Sigmoid colon (tissue), 7 donors: ENCODE data around the gene POLR2C. TPM values are rescaled to one million over a fixed set of nuclear protein-coding genes. Genes with fewer than 3 reads are reported as not detected.
A peak's percentile ranks its signal among the peaks of the same experiment; 100 is the strongest.

ENCODE experiments used
- DNase-seq: peaks from one replicate; pipeline ENCODE4 v3.0.0-alpha.2; 2019
- H3K27ac ChIP-seq, 4 donors: fragments of 200-600 bp; sonication (generic); one replicate each; pipeline ENCODE4 v1.5.1; 2016 to 2019; ENCODE audit warnings: mild to moderate bottlenecking in 1 of 4
- H3K27me3 ChIP-seq, 3 donors: fragments of 200-600 bp; sonication (generic); one replicate each; pipeline ENCODE4 v1.5.1; 2019; ENCODE audit warnings: mild to moderate bottlenecking in 1 of 3
- H3K36me3 ChIP-seq, 4 donors: fragments of 200-600 bp; sonication (generic); one replicate each; pipeline ENCODE4 v1.5.1; 2016 to 2019
- H3K4me1 ChIP-seq, 4 donors: fragments of 200-600 bp; sonication (generic); one replicate each; pipeline ENCODE4 v1.5.1; 2017 to 2019
- H3K4me3 ChIP-seq, 4 donors: fragments of 200-600 bp; sonication (generic); one replicate each; pipeline ENCODE4 v1.5.1; 2017 to 2019; ENCODE audit warnings: mild to moderate bottlenecking in 2 of 4, moderate library complexity in 1 of 4
- H3K9me3 ChIP-seq, 4 donors: fragments of 200-600 bp in 3 of 4; sonication (generic) in 3 of 4; one replicate each; pipeline versions ENCODE4 v1.5.1 to v1.6.1; 2013 to 2019
- CTCF ChIP-seq, 4 experiments: fragments of 450-650 bp in 3 of 4; fragments of 200-600 bp in 1 of 4; IDR thresholded peaks; one replicate each; pipeline ENCODE4 v1.5.1; 2016 to 2019; ENCODE audit warnings: antibody characterized with exemption in 4 of 4, mild to moderate bottlenecking in 3 of 4, moderate library complexity in 2 of 4
- EP300 ChIP-seq, 4 donors: sonication (generic); formaldehyde crosslinking; IDR thresholded peaks; one replicate each; pipeline ENCODE4 v1.6.1; 2017; ENCODE audit warnings: antibody characterized with exemption in 4 of 4
- POLR2A ChIP-seq, 2 donors: fragments of 450-650 bp; IDR thresholded peaks; one replicate each; pipeline ENCODE4 v1.6.1; 2016; ENCODE audit warnings: antibody characterized with exemption in 2 of 2, mild to moderate bottlenecking in 2 of 2, moderate library complexity in 2 of 2
- POLR2AphosphoS5 ChIP-seq, 4 donors: sonication (generic); formaldehyde crosslinking; IDR thresholded peaks; one replicate each; pipeline ENCODE4 v1.6.1; 2017; ENCODE audit warnings: antibody characterized with exemption in 4 of 4
- WGBS, 2 donors: extraction: QIAGEN DNeasy Blood & Tissue Kit; methylation state at CpG; one replicate each; pipeline ENCODE4 v1.1.7; 2013; 5-methylcytosine and 5-hydroxymethylcytosine counted together
- intact Hi-C: fragments of 100-400 bp; cut with DNase I; formaldehyde crosslinking; loops from one replicate; pipeline ENCODE4 v1.15.1; 2023
- polyA plus RNA-seq, 3 donors: library from polyadenylated mRNA; stranded (reverse); fragments of 200-250 nt; gene quantifications; one replicate each; pipeline ENCODE4 v1.2.3, GENCODE V29; 2013
- total RNA-seq, 4 donors: library from RNA; depleted of rRNA; stranded (reverse); fragments of >200 nt; gene quantifications; one replicate each; pipeline ENCODE4 v1.1.0, GENCODE V29; 2016
- donor health status: healthy with polysubstance abuse.
- donor health status: Bipolar disorder and iron deficiency.
- donor health status: healthy.

Gene POLR2C
- total and polyA plus RNA-seq, 7 donors = 52.3 to 141 (median 77.7) TPM

- Histone ChIP-seq H3K27me3 (no peaks in the 10 kb centered on the region), H3K4me1 (peaks cover 0 to 25% (median 21%) of the 10 kb centered on the region in 4 donors), H3K27ac (no peak overlapping the region), H3K36me3 (peaks cover 25 to 76% (median 50%) of the 10 kb centered on the region in 4 donors), H3K4me3 (no peak overlapping the region), H3K9me3 (no peaks in the 10 kb centered on the region)
- intact Hi-C loops = loop anchor here (5.0 to 10.0 kb wide), 2 partner anchors 53 to 1170 kb away; no protein-coding TSS in a partner anchor
- DNase-seq = no peak
- WGBS, 2 donors = 95 to 98% methylated on average over 2 of the region's 2 CpGs
- TF ChIP-seq POLR2A (IDR thresholded peaks at IDR 0.05) = no peak
- TF ChIP-seq CTCF (IDR thresholded peaks at IDR 0.05) = no peak
Observed at GRCh38 chr16:57464523-57464922, 2.0 kb downstream of the POLR2C start.

- Histone ChIP-seq H3K27ac (no peak overlapping the region), H3K9me3 (no peaks in the 10 kb centered on the region), H3K4me1 (peaks cover 0 to 28% (median 25%) of the 10 kb centered on the region in 4 donors), H3K27me3 (no peaks in the 10 kb centered on the region), H3K4me3 (no peak overlapping the region), H3K36me3 (peaks cover 43 to 94% (median 59%) of the 10 kb centered on the region in 4 donors)
- intact Hi-C loops = loop anchor here (10.0 kb wide), 1 partner anchor 1166 kb away; no protein-coding TSS in a partner anchor
- 88 to 92% methylated on average over 2 of the region's 2 CpGs for WGBS, 2 donors
- TF ChIP-seq EP300 (IDR thresholded peaks at IDR 0.05) = no peak
- no peak for TF ChIP-seq POLR2AphosphoS5 (IDR thresholded peaks at IDR 0.05)
- no peak for TF ChIP-seq CTCF (IDR thresholded peaks at IDR 0.05)
- no peak for TF ChIP-seq POLR2A (IDR thresholded peaks at IDR 0.05)
- no peak for DNase-seq
Observed at GRCh38 chr16:57468346-57468745, 5.9 kb downstream of the POLR2C start.

- Histone ChIP-seq H3K4me1 (peaks cover 0 to 21% (median 18%) of the 10 kb centered on the region in 4 donors), H3K4me3 (no peak overlapping the region), H3K36me3 (peaks cover 43 to 98% (median 59%) of the 10 kb centered on the region in 4 donors), H3K9me3 (no peaks in the 10 kb centered on the region), H3K27me3 (no peaks in the 10 kb centered on the region), H3K27ac (no peak overlapping the region)
- no peak for TF ChIP-seq CTCF (IDR thresholded peaks at IDR 0.05)
- DNase-seq = peak; percentile 33
- WGBS, 2 donors = 91 to 94% methylated on average over 11 of the region's 11 CpGs
- intact Hi-C loops = loop anchor here (10.0 kb wide), 1 partner anchor 1166 kb away; no protein-coding TSS in a partner anchor
Observed at GRCh38 chr16:57469046-57469445, 6.6 kb downstream of the POLR2C start.

- TF ChIP-seq POLR2AphosphoS5 (IDR thresholded peaks at IDR 0.05) = no peak
- TF ChIP-seq EP300 (IDR thresholded peaks at IDR 0.05) = no peak
- TF ChIP-seq POLR2A (IDR thresholded peaks at IDR 0.05) = no peak
- TF ChIP-seq CTCF (IDR thresholded peaks at IDR 0.05) = no peak
- intact Hi-C loops = loop anchor here (10.0 kb wide), 1 partner anchor 1165 kb away; no protein-coding TSS in a partner anchor
- H3K27me3 ChIP-seq = no peaks in the 10 kb centered on the region
- no peak for DNase-seq
- 82 to 85% methylated on average over 9 of the region's 9 CpGs for WGBS, 2 donors
- no peak overlapping the region for H3K27ac ChIP-seq
- H3K4me1 ChIP-seq = peaks cover 0 to 12% (median 9%) of the 10 kb centered on the region in 4 donors
- peaks cover 43 to 96% (median 59%) of the 10 kb centered on the region in 4 donors for H3K36me3 ChIP-seq
- no peak overlapping the region for H3K4me3 ChIP-seq
- no peaks in the 10 kb centered on the region for H3K9me3 ChIP-seq
Observed at GRCh38 chr16:57469917-57470470, 7.5 kb downstream of the POLR2C start.

GRCh38 chr16:57470711-57471110 lies 8.2 kb downstream of the POLR2C start:
- Histone ChIP-seq H3K9me3 (no peaks in the 10 kb centered on the region), H3K27me3 (no peaks in the 10 kb centered on the region), H3K36me3 (peaks cover 41 to 91% (median 59%) of the 10 kb centered on the region in 4 donors), H3K4me1 (peaks cover 0 to 10% (median 7%) of the 10 kb centered on the region in 4 donors), H3K4me3 (no peak overlapping the region), H3K27ac (peak overlapping the region in 2 of 4 donors; percentile 4 to 17)
- no peak for TF ChIP-seq POLR2A (IDR thresholded peaks at IDR 0.05)
- TF ChIP-seq EP300 (IDR thresholded peaks at IDR 0.05) = no peak
- TF ChIP-seq CTCF (IDR thresholded peaks at IDR 0.05) = no peak
- no peak for TF ChIP-seq POLR2AphosphoS5 (IDR thresholded peaks at IDR 0.05)
- WGBS, 2 donors = 14 to 50% methylated on average over 6 of the region's 6 CpGs
- DNase-seq = no peak
- intact Hi-C loops = no loop called here
